GM21526 (cell line): ENCODE results near the gene SNX8.
"Not testable (repeated sequence)": the region's sequence is repeated elsewhere in the genome, so short reads cannot be mapped to it uniquely, and the experiment has no call there.

Experiments
- ATAC-seq: cut with Tn5 transposase; IDR thresholded peaks from one replicate; pipeline ENCODE4 v1.9.1; 2021; ENCODE audit warnings: moderate library complexity; ENCODE audit not compliant: unreplicated experiment, low FRiP score

SNX8 gene

DNA sequence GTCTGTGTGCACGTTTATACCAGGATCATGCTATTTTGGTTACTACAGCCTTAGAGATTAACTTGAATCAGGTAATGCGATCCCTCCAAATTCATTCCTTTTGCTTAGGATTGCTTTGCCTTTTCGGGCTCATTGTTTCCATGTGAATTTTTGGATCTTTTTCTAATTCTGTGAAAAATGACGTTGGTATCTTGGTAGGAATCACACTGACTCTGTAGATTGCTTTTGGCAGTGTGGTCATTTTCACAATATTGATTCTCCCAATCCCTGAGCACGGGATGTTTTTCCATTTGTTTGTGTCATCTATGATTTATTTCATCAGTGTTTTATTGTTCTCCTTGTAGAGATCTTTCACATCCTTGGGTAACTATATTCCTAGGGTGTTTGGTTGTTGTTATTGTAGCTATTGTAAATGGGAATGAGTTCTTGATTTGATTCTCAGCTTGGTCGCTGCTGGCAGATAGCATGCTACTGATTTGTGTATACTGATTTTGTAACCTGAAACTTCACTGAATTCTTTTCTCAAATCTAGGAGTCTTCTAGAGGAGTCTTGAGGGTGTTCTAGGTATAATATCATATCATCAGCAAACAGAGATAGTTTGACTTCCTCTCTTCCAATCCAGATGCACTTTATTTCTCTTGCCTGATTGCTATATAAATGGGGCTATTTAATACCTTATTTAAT is 18.2 kb downstream of the SNX8 start:
- no peak for ATAC-seq

GRCh38 chr7:2290877-2291276 is 23.4 kb downstream of the SNX8 start:
- no peak for ATAC-seq

- ATAC-seq, result no peak
Measured at GRCh38 chr7:2289621-2290020, 24.6 kb downstream of the SNX8 start.

GRCh38 chr7:2289111-2289586 is 25.1 kb downstream of the SNX8 start:
- no peak for ATAC-seq

DNA sequence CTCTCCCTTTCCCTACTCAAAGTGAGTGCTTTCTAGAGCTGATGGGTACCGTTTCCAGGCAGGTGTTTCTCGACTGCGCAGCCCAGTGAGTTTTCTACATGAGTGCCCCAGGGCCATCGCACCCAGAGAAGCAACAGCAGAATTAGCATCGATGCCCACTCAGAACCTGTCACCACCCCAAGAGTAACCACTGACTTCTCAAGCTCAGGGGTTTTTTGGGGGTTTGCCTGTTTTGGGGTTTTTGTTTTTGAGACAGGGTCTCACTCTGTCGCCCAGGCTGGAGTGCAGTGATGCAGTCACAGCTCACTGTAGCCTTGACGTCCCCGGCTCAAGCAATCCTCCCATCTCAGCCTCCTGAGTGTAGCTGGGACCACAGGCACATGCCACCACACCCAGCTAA is 25.7 kb downstream of the SNX8 start:
- no peak for ATAC-seq

GRCh38 chr7:2287745-2288144 is 26.5 kb downstream of the SNX8 start:
- ATAC-seq, result no peak

GRCh38 chr7:2283074-2283473 is 31.2 kb downstream of the SNX8 start:
- no peak for ATAC-seq

- ATAC-seq, result no peak
Measured at GRCh38 chr7:2282185-2282751, 32.0 kb downstream of the SNX8 start.

DNA sequence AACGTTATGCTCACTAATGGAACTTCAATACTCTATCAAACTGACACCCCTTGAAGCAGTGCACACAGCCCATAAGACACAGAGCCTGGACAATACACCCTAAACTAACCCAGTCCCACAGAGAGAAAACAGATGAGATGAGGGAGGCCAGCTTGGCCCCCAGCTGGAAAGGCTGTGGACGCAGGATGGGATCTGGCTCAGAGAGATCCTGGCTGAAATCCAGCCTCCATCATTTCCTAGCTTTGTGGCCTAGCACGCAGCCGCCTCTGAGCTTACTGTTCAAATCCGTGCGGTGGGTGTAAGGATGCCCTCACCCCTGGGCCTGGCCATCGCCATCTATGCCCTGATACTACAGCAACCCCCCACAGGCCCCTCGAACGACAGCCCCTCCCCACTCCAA is 32.7 kb downstream of the SNX8 start:
- ATAC-seq, result no peak

GRCh38 chr7:2280424-2280823 is 33.8 kb downstream of the SNX8 start:
- no peak for ATAC-seq

DNA sequence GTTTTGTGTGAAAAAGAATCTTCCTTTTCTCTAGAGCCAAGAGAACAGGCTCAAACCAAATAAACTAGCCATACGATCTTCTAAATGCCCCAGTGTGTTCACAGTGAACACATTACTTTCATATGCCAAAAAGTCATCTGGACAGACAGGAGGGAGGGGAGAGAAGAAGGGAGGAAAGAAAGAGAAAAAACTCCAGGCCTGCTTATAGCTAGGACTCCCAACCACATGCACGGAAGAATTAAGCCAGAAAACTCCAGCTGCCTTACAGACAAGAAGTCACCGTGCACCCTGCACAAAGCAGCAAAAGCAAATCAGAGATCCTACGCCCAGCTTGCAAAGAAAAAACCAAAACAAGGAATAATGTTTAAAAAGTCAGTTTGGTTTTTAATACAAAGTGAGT is 34.3 kb downstream of the SNX8 start:
- ATAC-seq, result no peak

- no peak for ATAC-seq
Measured at GRCh38 chr7:2278026-2278425, 36.2 kb downstream of the SNX8 start.

DNA sequence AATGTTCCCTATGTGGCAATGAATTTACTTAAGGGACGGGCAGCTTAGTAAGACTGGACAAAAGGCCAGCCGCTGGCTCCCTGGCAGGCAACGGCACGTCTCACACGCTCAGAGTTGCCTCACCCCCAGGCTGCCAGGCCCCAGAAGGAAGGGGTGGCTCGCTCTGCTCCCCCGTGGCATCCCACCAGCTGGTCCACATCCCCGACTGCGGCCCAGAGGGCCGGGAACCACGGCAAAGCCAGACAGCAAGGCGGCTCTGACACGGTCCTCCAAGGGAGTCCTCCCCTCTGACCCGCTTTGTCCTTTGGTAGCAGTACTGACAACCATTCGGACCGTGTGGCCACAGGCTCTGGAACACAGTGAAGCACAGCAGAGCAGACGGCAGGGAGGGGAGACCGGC is 38.1 kb downstream of the SNX8 start:
- no peak for ATAC-seq

DNA sequence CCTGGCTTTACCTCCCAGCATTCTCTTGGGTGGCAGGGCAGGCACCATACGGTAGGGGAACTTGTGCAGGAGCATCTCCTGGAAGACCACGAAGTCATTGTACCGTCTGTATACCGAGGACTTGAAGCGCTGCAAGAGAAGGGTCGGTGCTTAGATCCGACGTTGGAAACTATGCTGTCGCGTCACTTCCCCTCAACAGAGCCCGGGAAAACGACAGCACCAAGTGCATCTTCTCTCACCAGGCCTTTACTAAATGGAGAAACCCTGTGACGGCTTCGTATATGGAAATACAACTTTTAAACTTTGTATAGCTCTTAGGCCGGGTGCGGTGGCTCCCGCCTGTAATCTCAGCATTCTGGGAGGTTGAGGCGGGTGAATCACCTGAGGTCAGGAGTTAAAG is 39.1 kb downstream of the SNX8 start:
- ATAC-seq, result no peak

DNA sequence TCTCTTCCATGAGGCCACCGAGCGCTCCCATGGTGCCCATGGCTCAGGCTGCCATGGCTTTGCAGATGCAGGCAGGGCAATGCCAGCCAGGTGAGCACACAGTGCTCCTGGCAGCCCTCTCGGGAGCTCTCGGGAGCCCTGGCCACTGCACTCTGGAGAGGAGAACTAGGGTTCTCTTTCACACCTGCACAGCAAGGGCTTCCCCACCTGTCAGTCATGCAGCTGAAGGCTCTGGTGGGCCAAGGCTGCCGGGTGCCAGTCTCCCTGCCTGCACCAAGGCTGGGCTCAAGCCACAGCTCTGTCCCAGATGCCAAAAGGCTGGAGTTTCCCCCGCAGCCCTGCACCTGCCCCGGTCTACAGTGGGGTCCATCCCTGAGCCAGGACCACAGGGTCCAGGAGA is 39.6 kb downstream of the SNX8 start:
- ATAC-seq, result no peak

GRCh38 chr7:2273866-2274265 is 40.4 kb downstream of the SNX8 start:
- no peak for ATAC-seq

- no peak for ATAC-seq
Measured at GRCh38 chr7:2272031-2272430, 42.2 kb downstream of the SNX8 start.

DNA sequence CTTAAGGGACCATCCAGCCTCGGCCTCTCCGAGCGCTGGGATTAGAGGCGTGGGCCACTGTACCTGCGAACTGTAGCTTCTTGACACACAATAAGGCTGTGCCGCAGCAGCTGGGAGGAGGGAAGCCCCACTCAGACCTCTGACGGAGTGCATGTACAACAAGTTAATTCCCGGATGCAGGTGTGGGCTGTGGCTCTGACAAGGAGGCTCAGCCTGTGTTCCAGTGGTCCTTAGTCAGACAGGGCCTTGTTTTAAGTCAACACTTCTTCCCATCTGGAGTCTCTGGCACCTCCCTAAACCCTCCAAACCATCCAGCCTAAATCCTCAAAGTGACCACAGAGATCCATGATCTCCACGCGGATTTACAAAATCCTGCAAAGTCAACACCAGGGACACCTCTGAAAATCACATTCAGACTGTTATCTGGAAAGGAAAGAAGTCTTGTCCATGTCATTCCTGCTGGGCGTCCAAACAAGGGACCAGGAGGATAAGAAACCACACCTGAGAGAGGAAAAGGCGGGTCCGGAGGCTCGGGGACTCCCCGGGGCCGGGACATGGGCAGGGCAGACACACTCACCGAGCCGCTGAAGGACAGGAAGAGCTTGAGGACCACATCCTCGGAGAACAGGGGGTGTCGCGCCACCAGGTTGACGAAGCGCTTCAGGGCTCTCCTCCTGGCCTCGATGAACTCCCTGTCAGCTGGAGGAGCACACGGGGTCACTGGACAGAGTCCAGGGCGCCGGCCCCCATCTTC is 42.8 kb downstream of the SNX8 start:
- no peak for ATAC-seq

GRCh38 chr7:2270495-2270894 is 43.7 kb downstream of the SNX8 start:
- ATAC-seq, result no peak

GRCh38 chr7:2269991-2270460 is 44.2 kb downstream of the SNX8 start:
- no peak for ATAC-seq

DNA sequence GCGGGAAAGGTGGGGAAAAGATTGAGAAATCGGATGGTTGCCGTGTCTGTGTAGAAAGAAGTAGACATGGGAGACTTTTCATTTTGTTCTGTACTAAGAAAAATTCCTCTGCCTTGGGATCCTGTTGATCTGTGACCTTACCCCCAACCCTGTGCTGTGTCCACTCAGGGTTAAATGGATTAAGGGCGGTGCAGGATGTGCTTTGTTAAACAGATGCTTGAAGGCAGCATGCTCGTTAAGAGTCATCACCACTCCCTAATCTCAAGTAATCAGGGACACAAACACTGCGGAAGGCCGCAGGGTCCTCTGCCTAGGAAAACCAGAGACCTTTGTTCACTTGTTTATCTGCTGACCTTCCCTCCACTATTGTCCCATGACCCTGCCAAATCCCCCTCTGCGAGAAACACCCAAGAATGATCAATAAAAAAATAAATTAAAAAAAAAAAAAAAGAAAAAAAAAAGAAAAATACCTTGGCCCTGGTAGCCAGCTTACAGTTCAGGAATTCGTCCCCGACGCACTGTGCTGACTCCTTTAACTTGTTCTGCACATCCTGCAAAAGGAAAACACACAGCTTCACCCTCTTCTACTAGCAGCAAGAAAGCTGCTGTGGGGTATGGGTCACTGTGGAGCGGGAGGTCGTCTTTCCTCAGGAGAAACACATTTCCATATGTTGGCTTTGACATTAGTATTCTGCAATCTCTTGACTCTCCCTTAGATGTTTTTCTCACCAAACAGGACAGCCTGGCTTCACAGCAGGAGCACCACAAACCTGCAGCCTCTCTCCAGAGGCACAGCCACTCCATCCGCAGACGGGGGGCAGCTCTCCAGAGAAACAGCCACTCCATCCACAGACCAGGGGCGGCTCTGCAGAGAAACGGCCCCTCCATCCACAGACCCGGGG is 44.9 kb downstream of the SNX8 start:
- not testable (repeated sequence) for ATAC-seq
